Activated T-cell treated with anti-CD3 and anti-CD28 coated beads, Interleukin-2, amount 50 U/mL, for 4 hours (primary cell): ENCODE data around the gene BPIFA2. TPM values are rescaled to one million over a fixed set of nuclear protein-coding genes. Genes with fewer than 3 reads are reported as not detected.
"Not testable (repeated sequence)": the region's sequence is repeated elsewhere in the genome, so short reads cannot be mapped to it uniquely, and the experiment has no call there.

Experiments used
- ATAC-seq, 2 donors: fragments of 200-7000 bp; cut with Tn5 transposase; one replicate each; pipeline ENCODE4 v1.10.0; 2021
- DNase-seq: peaks from one replicate; pipeline ENCODE4 v3.0.0-alpha.2; 2020
- H3K27me3 Mint-ChIP-seq: one replicate; pipeline ENCODE4 v1.8.0; 2021; ENCODE audit warnings: low read depth, mixed read lengths
- H3K36me3 Mint-ChIP-seq: one replicate; pipeline ENCODE4 v1.8.0; 2022; ENCODE audit warnings: mixed read lengths; ENCODE audit not compliant: insufficient read depth
- H3K4me1 Mint-ChIP-seq: one replicate; pipeline ENCODE4 v1.8.0; 2021; ENCODE audit warnings: low read depth, mixed read lengths
- H3K4me3 Mint-ChIP-seq: one replicate; pipeline ENCODE4 v1.8.0; 2021; ENCODE audit warnings: mild to moderate bottlenecking, moderate library complexity, mixed read lengths
- H3K9me3 Mint-ChIP-seq: one replicate; pipeline ENCODE4 v1.8.0; 2021; ENCODE audit warnings: mixed read lengths
- total RNA-seq, 3 donors: library from RNA; stranded (reverse); gene quantifications; one replicate each; pipeline ENCODE4 v1.2.1, GENCODE V29; 2021

Gene BPIFA2, protein sequence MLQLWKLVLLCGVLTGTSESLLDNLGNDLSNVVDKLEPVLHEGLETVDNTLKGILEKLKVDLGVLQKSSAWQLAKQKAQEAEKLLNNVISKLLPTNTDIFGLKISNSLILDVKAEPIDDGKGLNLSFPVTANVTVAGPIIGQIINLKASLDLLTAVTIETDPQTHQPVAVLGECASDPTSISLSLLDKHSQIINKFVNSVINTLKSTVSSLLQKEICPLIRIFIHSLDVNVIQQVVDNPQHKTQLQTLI
- total RNA-seq, result not detected

DNA sequence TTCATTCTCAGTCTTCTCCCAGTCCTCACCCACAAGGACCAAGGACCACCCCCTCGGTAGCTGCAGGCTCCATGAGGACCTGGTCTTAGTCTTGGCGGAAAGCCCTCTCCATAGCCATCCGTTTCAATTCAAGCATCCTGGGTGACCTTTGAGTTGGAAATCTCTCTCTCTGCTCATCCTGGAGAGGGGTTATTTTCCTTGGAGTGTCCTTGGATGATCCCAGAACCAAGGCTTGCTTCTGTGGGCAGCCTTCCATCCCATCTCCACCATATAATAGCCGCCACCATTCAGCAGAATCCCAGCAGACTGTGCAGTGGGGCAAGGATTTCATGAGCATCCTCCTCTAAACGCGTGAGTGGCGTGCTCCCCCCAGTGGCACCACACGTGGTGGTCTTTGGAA, at the start of gene BPIFA2:
Gene BPIFA2 (plus strand): TSS at position 301 of the 400 bp plus-strand sequence. CDS start 987 bp downstream, outside the sequence.
- Mint-ChIP-seq H3K4me3 (no peak within 1 kb of the TSS), H3K36me3 (peaks cover 5% of the 10 kb centered on the region), H3K9me3 (peaks cover 22% of the 10 kb centered on the region), H3K27me3 (peaks cover 23% of the 10 kb centered on the region), H3K4me1 (no peaks in the 10 kb centered on the region)
- ATAC-seq (no peak), DNase-seq (no peak)

DNA sequence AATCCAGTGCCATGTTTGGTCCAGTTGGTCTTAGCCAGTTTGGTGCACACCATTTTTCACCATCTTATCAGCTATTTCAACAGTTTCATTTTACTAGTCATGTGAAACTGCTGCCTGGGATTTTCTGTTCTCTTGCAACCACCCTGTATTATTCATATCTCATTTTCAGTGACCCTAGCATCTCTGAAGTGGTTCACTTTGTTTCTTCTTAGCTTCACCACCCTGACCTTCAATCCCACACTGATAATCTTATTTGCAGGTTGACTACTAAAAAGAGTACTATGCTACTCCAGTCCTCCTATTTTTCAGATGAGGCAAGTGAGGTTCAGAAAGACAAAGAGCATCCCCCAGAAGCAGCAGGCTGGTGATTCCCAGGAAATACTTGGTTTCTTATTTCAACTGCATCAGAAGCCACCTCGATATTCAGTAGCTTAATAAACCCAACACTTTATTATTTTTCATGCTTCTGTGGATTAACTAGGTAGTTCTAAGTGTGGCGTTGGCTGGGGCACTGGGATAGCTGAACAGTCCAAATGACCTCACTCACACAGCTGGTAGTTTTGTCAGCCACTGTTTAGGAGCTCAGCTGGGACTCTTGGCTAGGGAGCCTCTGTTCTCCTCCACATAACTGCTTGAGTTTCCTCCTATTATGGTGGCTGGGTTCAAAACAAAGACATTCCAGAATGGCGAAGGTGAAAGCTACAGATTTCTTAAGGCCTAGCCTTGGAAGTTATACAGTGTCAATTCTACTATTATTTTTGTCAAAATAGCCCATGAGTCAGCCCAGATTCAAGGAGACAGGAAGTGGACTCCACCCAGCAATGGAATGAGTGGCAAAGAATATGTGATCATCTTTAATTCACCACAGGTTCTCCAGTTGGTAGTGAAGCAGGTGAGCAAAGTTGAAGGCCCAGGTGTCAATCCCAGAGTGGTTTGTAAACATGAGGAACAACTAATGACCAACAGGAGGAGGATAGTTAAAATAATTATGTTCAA, 47.9 kb upstream of the BPIFA2 start:
- Mint-ChIP-seq H3K4me3 (no peak overlapping the region), H3K27me3 (peaks cover 1% of the 10 kb centered on the region), H3K9me3 (peaks cover 8% of the 10 kb centered on the region), H3K4me1 (peaks cover 5% of the 10 kb centered on the region), H3K36me3 (no peaks in the 10 kb centered on the region)
- ATAC-seq (no peak), DNase-seq (no peak)

DNA sequence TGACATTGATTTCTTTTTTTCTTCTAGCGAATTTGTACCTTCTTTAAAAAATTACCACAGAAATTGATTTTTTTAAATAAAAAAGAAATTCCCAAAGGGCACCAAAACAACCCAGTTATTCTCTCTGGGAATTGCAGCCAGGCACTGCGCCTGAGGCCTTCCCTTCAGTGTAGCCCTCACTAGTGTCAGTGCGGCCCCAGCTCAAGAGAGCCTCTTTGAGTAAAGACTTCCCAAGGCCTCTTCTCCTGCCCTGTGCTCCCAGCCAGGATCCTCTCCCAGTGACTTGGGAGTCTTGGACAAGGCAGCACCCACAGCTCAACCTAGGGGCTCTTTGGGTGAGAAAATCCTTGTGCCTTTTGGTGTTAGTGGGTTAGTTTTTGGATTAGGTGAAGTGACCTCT, 47.0 kb upstream of the BPIFA2 start:
- H3K4me3 Mint-ChIP-seq, result no peak overlapping the region
- H3K4me1 Mint-ChIP-seq, result peaks cover 5% of the 10 kb centered on the region
- no peak for ATAC-seq

DNA sequence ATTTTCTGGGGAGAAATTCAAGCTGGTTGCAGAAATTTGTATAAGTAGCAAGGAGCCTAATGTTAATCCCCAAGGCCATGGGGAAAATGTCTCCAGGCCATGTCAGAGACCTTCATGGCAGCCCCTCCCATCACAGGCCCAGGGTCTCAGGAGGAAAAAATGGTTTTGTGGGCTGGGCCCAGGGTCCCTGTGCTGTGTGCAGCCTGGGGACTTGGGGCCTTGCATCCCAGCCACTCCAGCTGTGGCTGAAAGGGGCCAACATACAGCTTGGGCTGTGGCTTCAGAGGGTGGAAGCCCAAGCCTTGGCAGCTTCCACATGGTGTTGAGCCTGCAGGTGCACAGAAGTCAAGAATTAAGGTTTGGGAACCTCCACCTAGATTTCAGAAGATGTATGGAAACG, 45.7 kb upstream of the BPIFA2 start:
- H3K4me1 Mint-ChIP-seq, H3K9me3 Mint-ChIP-seq, DNase-seq, H3K27me3 Mint-ChIP-seq, H3K36me3 Mint-ChIP-seq, ATAC-seq, H3K4me3 Mint-ChIP-seq: not testable (repeated sequence)

More for the DNA sequence above, 47.0 kb upstream of the BPIFA2 start:
- Mint-ChIP-seq H3K36me3 (no peaks in the 10 kb centered on the region), H3K9me3 (peaks cover 8% of the 10 kb centered on the region), H3K27me3 (peaks cover 7% of the 10 kb centered on the region)
- DNase-seq, result no peak

DNA sequence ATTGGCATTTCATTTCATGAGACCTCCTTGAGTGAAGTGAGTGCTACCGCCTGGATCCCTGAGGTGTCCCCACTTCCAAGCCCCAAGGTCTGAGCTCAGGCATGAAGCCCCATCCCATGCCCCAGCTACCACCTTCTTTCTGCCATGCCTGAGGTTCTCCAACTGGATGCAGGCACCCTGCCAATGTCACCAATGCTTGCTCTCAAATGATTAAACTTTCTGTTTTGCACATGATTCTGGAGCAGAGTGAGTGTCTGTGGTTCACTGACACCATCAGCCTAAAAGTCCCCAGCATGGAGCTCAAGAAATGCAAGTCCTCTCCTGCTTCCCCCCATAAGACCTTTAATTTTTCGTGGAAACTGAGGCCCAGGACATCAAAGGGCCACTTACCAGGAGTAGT, 43.7 kb upstream of the BPIFA2 start:
- Mint-ChIP-seq H3K36me3 (no peaks in the 10 kb centered on the region), H3K27me3 (peaks cover 10% of the 10 kb centered on the region), H3K4me1 (peaks cover 5% of the 10 kb centered on the region), H3K9me3 (peaks cover 8% of the 10 kb centered on the region), H3K4me3 (no peak overlapping the region)
- no peak for ATAC-seq
- DNase-seq, result no peak

DNA sequence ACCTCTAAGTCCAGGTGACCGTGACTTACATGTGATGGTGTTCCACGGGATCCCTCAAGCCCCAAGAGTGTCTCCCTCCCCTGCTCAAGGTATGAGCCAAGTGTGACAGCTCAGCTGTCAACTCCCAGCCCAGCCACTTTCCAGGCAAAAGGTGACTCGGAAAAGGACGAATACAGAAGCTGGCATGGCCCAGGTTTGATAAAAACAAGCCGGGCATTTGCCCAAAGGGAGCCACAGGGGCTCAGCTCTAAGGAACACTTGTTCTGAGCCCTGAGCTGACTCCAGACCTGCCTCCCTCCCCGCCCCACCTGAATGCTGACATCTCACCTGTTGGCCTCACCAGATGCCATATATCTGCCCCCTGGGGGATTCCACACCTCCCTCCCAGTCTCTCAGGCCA, 43.0 kb upstream of the BPIFA2 start:
- no peak for ATAC-seq
- Mint-ChIP-seq H3K27me3 (peaks cover 14% of the 10 kb centered on the region), H3K4me3 (no peak overlapping the region), H3K36me3 (no peaks in the 10 kb centered on the region), H3K9me3 (peaks cover 8% of the 10 kb centered on the region), H3K4me1 (peaks cover 5% of the 10 kb centered on the region)
- DNase-seq, result no peak

DNA sequence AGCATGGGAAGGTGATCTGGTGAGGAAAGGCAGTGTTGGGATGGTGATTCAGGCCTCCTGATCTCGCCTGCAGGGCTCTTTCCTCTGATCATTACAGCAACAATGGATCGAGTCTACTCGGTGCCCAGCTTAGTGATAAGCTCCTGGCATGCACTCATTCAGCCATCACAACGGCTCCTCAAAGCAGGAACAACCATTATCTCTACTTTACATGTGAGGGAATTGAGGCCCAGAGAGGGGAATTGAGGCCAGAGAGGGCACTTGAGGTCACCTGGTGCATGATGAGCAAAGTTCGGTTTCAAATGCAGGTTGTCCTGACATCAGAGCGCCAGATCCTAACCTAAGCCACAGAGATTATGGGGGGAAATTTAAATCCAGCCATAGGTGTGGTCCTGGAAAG, 42.0 kb upstream of the BPIFA2 start:
- peaks cover 14% of the 10 kb centered on the region for H3K27me3 Mint-ChIP-seq
- H3K9me3 Mint-ChIP-seq, result peaks cover 4% of the 10 kb centered on the region
- H3K4me3 Mint-ChIP-seq, result no peak overlapping the region
- no peak for DNase-seq
- no peaks in the 10 kb centered on the region for H3K36me3 Mint-ChIP-seq
- H3K4me1 Mint-ChIP-seq, result no peaks in the 10 kb centered on the region
- ATAC-seq, result no peak

DNA sequence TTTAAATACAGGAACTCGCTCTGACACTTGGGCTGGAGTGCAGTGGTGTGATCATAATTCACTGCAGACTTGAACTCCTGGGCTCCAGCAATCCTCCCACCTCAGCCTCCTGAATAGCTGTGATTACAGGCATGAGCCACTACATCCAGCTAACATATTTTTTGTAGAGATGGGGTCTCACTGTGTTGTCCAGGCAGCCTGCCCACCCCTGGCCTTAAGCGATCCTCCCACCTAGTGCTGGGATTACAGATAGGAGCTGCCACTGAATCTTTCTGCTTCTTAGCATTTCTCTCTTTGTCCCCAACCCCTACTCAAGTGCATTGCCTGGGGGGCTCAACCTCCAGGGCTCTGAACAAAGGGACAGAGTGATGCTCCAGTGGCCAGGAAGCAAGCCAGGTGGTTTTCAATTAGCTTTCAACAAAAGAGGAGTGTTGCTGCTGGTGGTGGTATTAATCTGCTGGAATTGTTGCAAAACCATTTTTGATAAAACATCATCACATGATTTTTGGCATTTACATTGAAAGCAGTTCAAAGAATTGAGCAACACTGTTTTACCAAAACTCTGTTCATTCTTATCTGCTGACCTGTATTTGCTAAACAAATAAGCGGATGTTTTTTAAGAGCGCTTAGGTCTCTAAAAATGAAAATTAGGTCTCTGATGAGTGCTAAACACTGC, 40.4 kb upstream of the BPIFA2 start:
- Mint-ChIP-seq H3K9me3 (no peaks in the 10 kb centered on the region), H3K36me3 (no peaks in the 10 kb centered on the region), H3K4me3 (no peak overlapping the region), H3K27me3 (peaks cover 13% of the 10 kb centered on the region), H3K4me1 (no peaks in the 10 kb centered on the region)
- no peak for DNase-seq
- no peak for ATAC-seq

DNA sequence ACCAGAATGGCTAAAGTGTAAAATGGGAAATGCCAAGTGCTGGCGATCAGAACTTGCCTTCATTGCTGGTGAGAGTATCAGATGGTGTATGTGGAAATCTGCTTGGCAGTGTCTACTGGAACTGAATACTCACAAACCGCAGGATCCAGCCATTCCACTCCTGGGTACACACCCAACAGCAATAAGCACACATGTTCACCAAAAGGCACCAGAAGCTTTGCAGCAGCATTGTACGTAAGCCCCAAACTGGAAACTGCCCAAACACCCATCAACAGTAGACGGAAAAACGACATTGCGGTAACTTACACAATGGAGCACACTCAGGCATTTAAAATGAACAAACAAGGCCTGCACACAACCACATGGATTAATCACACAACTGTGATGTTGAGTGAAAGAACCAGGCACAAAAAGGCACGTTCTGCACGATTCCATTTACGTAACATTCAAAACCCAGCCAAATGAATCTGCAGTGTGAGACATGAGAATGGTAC, 37.3 kb upstream of the BPIFA2 start:
- Mint-ChIP-seq H3K4me1 (no peaks in the 10 kb centered on the region), H3K4me3 (no peak overlapping the region), H3K9me3 (no peaks in the 10 kb centered on the region), H3K27me3 (peaks cover 10% of the 10 kb centered on the region), H3K36me3 (no peaks in the 10 kb centered on the region)
- ATAC-seq (no peak), DNase-seq (no peak)

DNA sequence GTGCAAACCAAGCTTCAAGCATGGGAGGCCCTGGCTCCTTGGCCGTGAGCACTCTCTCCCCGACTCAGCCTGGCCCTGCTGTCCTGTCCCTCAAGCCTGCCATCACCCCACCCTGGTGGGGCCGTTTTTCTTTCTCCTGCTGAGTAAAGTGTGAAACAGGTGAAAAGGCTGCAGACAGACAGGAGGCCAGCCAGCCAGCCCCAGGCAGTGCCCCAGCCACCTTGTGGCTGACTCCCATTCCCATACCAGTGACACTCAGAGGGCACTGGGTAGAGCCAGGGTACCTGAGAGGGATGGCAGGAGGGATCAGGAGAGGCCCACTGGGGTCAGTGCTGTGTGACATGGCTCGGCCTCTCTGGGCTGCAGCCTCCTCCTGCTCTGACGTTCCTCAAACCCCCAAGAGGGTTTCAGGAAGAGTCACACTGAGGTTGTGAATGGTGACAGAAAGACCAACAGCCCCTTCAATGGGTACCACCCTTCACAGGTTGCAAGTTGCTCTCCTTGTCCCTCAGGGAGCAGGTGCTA, 35.9 kb upstream of the BPIFA2 start:
- Mint-ChIP-seq H3K36me3 (no peaks in the 10 kb centered on the region), H3K27me3 (peaks cover 9% of the 10 kb centered on the region), H3K4me1 (no peaks in the 10 kb centered on the region), H3K4me3 (no peak overlapping the region), H3K9me3 (no peaks in the 10 kb centered on the region)
- no peak for ATAC-seq
- DNase-seq, result no peak

DNA sequence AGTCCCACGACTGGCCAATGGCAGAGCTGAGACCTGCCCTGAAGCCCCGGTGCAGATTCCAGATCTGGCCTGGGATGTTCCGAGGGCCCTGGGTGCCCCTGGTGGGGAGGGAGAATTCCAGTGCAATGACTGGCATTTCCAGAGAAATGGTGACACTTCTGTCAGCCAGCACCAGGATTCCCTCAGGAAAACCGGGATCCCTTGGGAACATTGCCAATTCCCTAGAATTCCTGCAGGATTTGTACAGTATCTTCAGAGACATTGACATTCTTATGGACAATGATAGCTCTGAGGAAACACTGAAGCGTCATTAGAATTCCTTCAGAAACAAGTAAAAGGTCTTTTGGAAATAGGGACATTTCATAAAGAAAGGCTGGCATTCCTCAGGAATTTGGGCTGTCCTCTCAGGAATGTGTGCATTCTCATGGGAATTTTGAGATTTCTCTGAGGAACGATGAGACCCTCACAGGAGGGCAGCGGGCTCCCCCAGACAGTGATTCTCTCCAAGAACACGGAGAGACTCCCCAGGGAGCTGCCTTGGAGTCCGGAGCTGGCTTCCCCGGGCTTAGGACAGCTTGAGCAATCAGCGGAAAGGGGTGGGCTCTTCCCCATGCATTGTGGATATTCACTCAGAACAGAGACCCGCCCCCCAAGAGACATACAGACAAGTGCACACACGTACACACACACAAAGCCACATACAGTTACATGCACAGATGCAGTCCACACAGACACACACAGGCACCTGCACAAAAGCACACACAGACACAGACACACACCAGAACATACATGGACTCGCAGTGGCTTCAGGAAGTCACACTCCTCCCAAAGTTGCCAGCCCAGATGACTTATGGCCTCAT, 35.2 kb upstream of the BPIFA2 start:
- ATAC-seq (no peak), DNase-seq (no peak)
- H3K4me3 Mint-ChIP-seq, result no peak overlapping the region
- H3K9me3 Mint-ChIP-seq, result no peaks in the 10 kb centered on the region
- H3K27me3 Mint-ChIP-seq, result peaks cover 9% of the 10 kb centered on the region
- no peaks in the 10 kb centered on the region for H3K4me1 Mint-ChIP-seq
- H3K36me3 Mint-ChIP-seq, result no peaks in the 10 kb centered on the region

DNA sequence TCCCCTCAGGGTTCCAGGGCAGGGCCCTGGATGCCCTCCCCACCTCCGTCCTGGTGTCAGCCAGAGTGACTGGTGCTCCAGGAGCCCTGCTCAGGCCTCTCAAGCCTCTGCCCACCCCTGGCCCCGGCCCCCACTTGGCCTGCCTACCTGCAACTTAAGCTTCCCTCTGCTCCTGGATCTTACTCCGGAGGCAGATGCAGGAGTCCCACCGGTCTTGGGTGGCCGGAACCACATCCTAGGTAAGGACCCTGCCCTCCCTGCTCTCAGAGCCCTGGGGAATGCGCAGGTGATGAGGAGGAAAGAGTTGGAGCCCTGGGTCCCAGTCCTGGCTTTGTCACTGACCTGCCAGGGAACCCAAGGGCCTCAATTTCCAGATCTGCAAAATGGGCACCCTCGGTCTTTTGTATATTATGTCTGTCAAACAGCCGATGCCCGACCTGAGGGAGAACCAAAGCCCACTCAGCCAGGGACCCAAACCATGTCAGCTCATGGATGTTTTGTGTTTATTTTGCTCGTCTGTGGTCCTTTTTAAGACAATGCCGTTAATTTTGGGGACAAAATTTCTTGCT, 34.5 kb upstream of the BPIFA2 start:
- no peaks in the 10 kb centered on the region for H3K9me3 Mint-ChIP-seq
- no peaks in the 10 kb centered on the region for H3K36me3 Mint-ChIP-seq
- no peak for ATAC-seq

DNA sequence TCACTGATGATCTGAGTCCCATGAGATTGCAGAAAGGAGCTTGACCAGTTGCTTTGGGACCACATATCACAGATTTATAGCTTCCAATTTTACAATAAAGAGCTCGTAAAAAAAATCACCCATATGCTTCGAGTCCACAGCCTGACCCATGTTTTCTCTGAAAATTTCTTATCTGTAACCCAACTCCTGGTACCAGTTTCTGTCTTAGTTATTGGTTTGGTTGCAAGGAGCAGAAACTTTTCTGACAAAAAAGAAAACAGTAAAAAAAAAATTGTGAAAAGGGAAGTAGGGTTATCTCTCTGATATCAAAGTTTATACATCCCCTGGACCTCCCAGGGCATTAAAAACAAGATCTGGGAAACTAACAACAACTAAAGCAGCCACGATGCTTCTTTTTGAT, 30.8 kb upstream of the BPIFA2 start:
- Mint-ChIP-seq H3K4me1 (no peaks in the 10 kb centered on the region), H3K36me3 (no peaks in the 10 kb centered on the region), H3K4me3 (no peak overlapping the region), H3K27me3 (peaks cover 2% of the 10 kb centered on the region), H3K9me3 (no peaks in the 10 kb centered on the region)
- DNase-seq (no peak), ATAC-seq (no peak)

More for the DNA sequence above, 34.5 kb upstream of the BPIFA2 start:
- DNase-seq, result no peak
- H3K4me1 Mint-ChIP-seq, result no peaks in the 10 kb centered on the region
- peaks cover 9% of the 10 kb centered on the region for H3K27me3 Mint-ChIP-seq
- no peak overlapping the region for H3K4me3 Mint-ChIP-seq
